Dermis blood vessel endothelial cell (primary cell): ENCODE measurements around the gene TSN. TPM values are rescaled to one million over a fixed set of nuclear protein-coding genes. Genes with fewer than 3 reads are reported as not detected.
"Not testable (repeated sequence)": the region's sequence is repeated elsewhere in the genome, so short reads cannot be mapped to it uniquely, and the experiment has no call there.

Source experiments
- DNase-seq: peaks from one replicate; pipeline ENCODE4 v3.0.0; 2010
- total RNA-seq: library from RNA; depleted of rRNA; stranded (reverse); fragments of >200 nt; gene quantifications from 2 replicates; pipeline ENCODE4 v1.2.3, GENCODE V29; 2014

The TSN gene
- 105 and 115 TPM in 2 replicates for total RNA-seq

- peak; percentile 99 for DNase-seq
Measured at GRCh38 chr2:121755237-121756111, at the start of gene TSN. Gene TSN, plus strand, starts transcription at chr2:121755651. Its CDS starts 129 bp downstream, at chr2:121755780.

- no peak for DNase-seq
Measured at GRCh38 chr2:121705958-121706357, 49.5 kb upstream of the TSN start.

- no peak for DNase-seq
Measured at GRCh38 chr2:121707344-121707919, 48.0 kb upstream of the TSN start.

GRCh38 chr2:121707920-121708361 is 47.5 kb upstream of the TSN start:
- DNase-seq: no peak

GRCh38 chr2:121709776-121710469 is 45.5 kb upstream of the TSN start:
- DNase-seq: no peak

GRCh38 chr2:121710470-121711170 is 44.8 kb upstream of the TSN start:
- DNase-seq: no peak

- DNase-seq: not testable (repeated sequence)
Measured at GRCh38 chr2:121711481-121711880, 44.0 kb upstream of the TSN start.

GRCh38 chr2:121716126-121716525 is 39.3 kb upstream of the TSN start:
- no peak for DNase-seq

GRCh38 chr2:121717529-121717928 is 37.9 kb upstream of the TSN start:
- DNase-seq: no peak

- no peak for DNase-seq
Measured at GRCh38 chr2:121721926-121722325, 33.5 kb upstream of the TSN start.

- peak; percentile 59 for DNase-seq
Measured at GRCh38 chr2:121722479-121722878, 33.0 kb upstream of the TSN start.

- no peak for DNase-seq
Measured at GRCh38 chr2:121723316-121723715, 32.1 kb upstream of the TSN start.

GRCh38 chr2:121727332-121727731 is 28.1 kb upstream of the TSN start:
- DNase-seq: no peak

- DNase-seq: no peak
Measured at GRCh38 chr2:121727950-121728349, 27.5 kb upstream of the TSN start.

- DNase-seq: no peak
Measured at GRCh38 chr2:121731366-121731765, 24.1 kb upstream of the TSN start.

GRCh38 chr2:121734544-121734943 is 20.9 kb upstream of the TSN start:
- not testable (repeated sequence) for DNase-seq

GRCh38 chr2:121735518-121736074 is 19.9 kb upstream of the TSN start:
- DNase-seq: peak; percentile 51

GRCh38 chr2:121736140-121736461 is 19.4 kb upstream of the TSN start:
- DNase-seq: no peak

- DNase-seq: peak; percentile 98
Measured at GRCh38 chr2:121736462-121737336, 18.8 kb upstream of the TSN start, which contains the start of gene NIFK. Gene NIFK, minus strand, starts transcription at chr2:121736875. Its CDS starts 25 bp downstream, at chr2:121736850.

GRCh38 chr2:121740973-121741372 is 14.5 kb upstream of the TSN start:
- DNase-seq: no peak

- DNase-seq: no peak
Measured at GRCh38 chr2:121741450-121741849, 14.0 kb upstream of the TSN start.
